SW480 (cell line): ENCODE data around the gene KCNQ1.

ENCODE experiments used
- DNase-seq: peaks from one replicate; pipeline ENCODE4 v3.0.0-alpha.2; 2016; ENCODE audit warnings: low spot score

KCNQ1 gene

DNA sequence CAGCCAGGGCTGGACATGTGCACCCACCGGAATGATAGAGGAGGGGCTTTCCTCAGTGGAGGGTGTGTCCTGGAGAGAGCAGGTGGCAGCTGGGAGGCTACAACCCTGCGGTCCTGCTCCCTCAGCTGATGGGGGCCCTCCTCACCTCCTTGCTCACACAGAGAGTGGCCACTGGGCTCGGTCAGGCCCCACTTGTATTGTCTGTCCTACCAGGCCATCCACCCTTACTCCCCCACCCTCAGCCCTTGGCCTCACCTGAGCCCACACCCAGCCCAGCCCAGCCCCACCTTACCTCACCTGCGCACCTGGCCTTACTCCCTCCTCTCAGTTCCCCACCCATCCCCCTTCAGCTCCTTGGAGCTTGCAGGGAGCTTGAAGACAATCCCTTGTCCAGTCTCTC is 3.6 kb upstream of the KCNQ1 start:
- DNase-seq: no peak

DNA sequence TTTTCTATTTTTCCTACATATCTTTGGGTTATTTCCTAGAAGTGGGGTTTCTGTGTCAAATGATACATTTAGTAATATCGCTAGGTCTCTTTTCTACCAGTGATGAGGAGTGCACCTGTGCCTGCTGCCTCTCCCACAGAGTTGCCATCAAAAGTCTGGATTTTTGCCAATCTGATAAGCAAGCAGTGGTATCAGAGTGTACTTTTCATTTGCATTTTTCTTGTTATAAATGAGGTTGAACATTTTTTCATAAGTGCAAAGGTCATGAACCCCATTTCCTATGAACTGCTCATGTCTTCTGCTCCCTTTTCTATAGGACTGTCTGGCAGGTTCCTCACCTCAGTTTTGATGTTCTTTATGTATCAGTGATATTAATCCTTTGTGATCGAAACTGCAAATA is 2.2 kb upstream of the KCNQ1 start:
- no peak for DNase-seq

DNA sequence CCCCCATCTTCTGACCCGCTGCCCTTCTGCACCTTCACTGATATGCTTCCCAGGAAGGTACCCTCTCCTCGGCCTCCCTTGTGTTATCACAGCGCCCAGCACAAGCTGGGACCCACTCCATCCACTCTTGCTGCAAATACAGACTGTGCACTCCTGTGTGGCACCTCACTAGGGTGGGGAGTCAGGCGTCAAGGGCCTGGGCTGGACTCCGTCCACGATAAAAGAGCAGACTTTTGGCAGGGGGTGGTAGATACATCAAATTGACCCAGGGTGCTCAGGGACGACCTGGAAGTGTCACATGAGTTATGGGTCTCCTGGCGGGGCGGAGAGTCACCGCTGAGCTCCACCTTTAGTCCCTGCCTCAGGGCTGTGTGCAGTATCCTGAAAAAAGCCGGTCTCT is 1.4 kb upstream of the KCNQ1 start:
- no peak for DNase-seq

DNA sequence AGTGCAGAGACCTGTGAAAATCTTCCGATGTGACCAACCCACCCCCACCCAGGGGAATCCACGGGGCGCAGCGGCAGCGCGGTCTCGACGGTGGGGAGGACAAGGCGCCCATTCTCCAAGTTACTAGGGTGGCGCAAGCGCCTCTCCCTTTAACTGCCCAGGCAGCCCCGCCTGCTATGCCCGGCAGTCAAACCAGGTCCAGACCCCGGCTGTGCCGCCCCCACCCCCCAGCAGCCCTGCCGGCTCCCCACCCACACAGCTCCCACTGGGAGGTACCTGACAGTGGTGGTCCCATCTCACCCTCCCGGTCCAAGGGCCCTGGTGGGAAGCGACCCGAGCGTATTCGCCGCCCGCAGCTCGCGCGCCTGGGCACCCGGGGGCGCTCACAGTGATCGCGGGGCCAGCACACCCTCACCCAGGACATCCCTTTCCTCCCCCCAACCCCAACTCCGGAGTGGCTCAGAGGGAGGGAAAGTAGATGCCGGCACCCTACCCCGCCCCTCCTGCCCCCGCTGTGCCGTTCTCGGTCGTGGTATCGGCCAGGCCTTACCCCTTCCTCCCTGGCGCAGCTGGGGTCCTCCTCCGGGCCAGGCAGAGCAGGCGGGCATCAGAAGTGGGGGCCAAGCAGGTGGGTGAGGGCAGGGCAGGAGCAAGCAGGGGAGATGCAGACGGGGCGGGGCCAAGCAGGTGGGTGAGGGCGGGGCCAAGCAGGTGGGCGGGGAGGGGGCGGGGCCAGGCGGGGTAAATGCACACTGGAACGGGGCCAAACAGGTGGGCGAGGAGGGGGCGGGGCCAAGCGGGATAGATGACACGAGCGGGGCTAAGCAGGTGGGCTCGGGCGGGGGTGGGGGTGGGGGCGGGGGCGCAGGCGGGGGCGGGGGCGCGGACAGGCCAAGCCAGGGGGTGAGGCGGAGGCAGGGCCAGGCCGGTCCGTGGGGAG is 657 bp upstream of the KCNQ1 start, which contains the start of gene TRPM5:
Gene TRPM5 (minus strand): TSS at position 634 of the 940 bp plus-strand sequence. CDS start 21,478 bp downstream, outside the sequence.
- no peak for DNase-seq

DNA sequence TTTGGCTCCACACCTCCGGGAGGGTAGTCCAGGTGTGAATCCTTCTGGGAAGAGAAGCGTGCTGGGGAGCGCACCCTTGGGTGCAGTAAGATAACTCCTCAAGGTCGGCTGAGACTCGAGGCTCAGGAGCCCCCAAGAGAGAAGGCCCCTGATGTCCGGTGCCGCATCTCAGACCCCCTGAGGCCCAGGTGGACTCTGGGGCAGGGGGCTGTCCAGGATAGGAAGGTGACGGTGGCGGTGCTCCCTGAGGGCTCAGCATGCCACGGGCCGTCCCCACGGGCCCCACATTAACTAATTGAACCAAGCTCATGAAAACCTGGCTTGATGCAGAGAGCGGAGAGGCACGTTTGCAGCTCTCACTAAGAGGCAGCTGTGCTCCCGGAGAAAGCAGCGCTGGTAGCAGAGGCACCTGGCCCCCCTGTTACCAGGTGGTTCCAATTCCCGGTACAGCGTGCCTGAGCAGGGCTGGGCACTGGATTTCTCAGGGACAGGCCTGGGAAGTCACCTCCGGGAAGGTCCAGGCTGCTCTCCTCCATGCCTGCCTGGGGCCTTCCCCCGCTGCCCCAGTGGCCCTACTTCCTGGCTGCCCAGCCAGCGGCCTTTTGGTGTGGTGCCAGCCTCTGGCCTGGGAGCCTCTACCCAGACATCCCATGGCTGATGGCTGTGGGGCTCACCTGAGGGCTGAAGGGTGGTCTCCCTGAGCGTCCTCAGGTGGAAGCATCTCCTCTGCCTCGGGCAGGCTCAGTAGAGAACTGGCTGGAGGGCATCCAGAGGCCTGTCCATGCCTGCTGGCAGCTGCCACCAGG is 1.1 kb downstream of the KCNQ1 start:
- DNase-seq: no peak

DNA sequence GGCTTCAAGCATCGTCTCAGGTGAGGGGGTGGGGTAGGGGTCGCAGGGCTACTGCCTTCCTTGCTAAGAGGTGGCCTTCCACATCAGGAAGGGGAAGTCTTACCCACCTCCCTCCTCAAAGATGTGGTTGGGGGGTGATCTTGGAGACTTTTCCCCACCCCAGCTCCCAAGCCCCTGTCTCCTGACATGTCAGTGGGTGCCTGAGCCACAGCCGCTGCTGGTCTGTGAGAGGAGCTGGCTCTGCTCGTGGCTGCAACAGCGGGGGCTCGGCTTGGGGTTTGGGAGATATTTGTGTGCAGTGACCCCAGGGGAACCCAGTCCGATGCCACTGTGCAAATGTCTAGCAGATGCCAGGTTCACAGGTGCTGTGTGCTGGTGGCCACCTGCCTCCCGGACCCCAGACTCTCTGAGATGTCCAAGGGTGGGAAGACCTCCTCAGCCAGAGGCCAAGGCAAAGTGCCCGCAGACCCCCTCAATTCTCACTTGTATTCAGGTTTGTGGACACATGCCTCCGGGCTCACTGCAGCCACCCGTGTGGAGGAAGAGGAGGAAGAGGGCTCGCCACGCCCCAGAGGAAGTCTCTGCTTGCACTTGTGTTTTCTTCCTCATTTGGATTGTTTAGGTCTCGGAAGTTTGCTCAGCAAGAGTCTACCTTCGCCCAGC is 1.9 kb downstream of the KCNQ1 start:
- no peak for DNase-seq

DNA sequence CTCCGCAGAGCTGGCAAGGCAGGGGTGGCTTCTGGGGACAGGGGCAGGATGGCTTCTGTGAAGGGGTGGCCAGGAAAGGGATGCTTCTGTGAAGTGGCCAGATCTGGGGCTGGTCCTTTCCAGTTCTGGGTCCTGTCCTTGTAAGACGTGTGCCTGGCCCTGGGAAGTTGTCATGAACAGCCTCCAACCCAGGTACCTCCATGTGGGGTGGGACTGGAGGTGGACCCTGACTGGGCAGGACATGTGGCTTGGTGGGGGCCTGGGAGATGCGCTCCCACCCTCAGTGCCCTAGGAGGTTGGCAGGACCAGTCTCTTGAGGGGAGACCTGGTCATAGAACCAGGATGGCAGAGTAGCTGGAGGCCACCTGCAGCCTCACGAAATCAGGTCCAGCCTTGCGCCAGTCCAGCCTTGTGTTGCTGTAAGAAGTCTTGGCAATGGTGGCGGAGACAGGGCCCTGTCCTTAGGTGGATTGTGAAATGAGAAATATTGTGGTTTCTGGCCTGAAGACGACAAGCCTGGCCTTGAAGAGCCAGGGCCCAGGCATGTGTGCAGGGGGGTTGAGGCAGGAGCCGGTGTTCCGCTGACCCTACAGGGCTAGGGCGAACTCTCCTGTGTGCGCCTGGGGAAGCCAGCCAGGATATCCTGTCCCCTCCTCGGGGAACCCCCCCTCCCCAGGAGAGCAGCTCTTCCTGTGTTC is 2.6 kb downstream of the KCNQ1 start:
- DNase-seq: no peak

DNA sequence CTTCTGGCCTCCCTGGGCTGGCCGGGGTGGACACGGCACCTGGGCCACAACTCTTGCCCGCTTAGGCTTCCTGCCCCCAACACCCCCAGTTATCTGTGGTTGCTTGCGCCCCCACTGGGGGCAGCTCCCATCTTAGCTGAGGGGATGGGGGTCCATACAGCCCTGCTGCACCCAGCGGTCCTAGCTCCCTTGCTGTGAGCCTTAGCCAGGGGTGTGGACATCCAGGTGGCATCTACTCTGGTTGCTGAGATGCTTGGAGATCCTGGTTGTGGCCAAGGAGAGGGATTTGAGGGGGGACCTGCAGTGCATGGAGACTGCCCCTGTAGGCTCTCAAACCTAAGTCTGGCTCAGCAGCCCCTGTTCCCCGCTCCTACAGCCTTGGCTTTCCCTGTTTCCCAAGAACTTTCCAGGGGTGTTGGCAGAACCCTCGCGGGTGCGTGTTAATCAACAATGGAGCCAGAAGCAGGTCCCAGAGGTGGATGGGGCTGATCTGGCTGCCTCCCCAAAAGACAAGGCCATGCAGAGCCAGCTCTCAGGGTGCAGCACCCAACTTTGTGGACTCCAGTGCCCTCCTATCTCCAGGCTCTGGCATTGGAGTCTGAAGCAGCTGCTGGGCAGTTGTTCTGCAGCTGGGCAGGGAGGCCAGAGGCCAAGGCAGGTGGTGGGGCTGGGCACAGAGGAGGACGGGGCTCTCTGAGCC is 3.3 kb downstream of the KCNQ1 start:
- no peak for DNase-seq

DNA sequence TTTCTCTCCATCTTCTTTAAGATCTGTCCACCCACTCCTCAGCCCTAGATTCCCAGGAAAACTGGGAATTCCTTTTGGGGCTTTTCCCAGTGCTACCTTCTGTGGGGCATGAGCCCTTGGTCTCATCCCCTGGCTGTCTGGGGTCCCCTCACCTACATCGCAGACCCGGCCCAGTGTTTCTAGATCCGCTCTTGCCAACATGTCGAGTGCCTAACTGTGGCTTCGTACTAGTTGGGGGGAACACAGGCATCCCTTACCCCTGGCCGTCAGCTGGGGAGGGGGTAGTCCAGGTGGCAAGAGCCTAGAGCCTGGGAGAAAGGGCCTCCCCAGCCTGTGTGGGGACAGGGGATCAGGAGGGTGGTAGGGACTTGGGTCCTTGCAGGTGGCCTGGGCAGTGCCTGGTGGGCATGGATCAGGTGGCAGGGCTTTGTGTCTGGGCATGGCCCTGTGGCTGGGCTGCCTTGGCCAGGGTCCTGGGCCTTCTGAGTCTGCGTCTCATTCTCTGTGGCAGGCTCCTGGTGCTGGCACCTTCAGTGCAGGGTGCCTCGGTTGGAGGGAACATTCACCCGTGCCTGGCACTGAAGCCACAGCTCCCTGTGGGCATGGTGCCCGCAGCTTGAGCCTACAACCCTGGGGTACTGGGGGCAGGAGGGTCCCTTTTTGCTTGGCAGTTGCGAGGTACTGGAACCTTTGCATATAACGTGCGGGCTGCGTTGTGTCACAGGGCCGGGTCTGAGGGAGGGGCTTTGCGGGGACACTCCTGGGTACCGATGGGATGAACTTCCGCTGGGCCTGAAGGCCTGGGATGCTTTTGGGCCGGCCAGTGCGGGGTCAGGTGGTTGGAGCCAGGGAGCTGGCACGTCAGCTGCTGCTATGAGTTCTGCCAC is 4.1 kb downstream of the KCNQ1 start:
- no peak for DNase-seq

DNA sequence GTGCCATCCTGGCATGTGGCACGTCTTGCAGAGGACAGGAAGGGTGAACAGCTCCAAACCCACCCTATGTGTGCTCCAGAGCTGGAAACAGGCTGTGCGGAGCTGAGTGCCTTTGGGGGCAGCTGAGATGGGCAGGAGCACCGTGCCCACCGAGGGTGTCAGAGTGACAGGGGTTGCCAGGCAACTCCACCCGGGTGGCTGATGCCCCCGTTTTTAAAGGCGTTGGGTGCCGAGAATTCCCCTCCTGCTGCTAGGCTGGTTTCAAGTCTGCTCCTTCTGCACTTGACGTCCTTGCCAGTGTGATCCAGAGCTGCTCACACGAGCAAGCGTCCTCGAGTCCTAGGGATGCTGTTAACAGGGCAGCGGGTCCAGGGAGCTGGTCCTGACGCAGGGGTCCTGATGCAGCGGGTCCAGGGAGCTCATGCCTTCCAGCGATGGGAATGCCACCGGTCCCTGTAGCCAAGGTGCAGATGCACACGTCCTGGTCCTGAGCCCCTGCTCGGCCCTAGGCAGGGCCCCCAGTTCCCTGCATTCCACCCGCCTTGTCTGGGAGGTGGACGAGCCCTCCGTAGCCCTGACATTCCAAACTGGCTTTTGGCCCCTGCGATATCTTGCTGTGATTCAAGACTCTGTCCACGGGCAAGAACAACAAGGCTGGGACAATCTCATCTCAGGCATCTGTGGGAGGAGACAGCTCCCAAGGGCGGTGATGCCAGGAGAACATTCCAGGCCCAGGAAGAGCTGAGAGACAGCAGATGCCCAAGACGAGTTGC is 4.9 kb downstream of the KCNQ1 start:
- no peak for DNase-seq

DNA sequence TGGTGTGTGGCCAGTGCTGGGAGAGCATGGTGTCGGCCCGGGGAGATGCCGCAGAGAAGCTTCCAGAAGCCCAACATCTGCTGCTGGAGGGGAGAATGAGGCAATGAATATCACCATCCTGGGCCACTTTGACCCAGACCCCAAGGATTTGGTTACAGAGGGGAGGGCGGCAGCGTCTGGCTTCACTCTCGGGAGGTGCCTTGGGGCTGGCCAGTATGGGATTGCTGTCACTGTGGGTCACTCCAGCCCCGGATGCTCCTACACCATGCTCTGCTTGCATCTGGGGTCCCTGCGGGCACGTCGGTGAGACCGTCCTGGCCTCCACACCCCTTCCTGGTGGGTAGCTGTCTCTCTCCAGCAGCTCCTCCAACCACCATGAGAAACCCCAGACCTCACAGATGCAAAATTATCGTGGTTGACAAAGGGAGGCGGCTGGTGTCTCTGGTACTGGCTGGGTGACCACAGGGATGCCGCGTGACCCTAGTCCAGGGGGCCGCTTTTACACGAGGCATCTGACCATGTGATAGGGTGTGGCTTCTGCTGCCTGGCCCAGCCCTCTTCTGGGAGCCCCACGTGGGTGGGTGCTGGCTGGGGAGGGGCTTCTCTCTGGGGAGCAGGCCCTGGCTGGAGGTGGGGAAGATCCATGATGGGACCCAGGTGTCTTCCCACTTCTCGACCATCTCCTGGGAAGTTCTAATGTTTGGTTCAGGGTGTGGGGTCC is 5.7 kb downstream of the KCNQ1 start:
- no peak for DNase-seq

DNA sequence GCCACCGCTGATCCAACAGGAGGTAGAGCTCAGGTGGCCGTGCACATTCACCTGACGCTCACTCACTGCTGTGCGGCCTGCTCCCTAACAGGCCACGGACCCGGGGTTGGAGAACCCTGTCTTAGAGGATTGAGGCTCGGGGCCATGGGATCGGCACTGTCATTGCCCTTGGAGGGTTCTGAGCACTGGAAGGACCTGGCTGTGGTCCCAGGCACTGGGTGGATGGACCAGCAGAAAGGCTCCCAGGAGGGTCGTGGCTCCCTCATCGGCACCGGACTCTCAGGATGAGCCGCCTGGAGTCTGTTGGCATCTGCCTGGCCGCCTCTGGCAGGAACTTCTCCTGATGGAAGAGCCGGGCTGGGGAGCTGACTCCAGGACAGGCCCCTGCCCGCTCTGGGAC is 6.5 kb downstream of the KCNQ1 start:
- DNase-seq: no peak

DNA sequence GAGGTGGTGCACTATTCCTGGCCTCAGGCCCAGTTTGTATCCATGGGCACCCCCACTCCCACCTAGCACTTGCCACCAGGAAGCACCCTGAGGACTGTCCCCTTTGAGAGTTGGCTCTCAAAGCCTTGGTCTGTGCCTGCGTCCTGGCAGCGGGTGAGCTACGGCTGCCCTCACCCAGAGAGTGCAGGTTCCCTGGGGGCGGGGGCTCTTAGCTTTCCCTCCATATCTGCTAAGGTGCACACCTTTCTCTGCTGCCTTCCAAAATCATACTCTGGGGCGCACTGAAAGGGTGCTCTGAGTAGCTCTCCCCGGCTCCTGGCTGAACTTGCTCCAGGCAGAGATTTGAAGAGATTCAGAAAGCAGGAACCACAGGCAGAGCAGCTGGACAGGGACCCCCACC is 7.1 kb downstream of the KCNQ1 start:
- DNase-seq: no peak

DNA sequence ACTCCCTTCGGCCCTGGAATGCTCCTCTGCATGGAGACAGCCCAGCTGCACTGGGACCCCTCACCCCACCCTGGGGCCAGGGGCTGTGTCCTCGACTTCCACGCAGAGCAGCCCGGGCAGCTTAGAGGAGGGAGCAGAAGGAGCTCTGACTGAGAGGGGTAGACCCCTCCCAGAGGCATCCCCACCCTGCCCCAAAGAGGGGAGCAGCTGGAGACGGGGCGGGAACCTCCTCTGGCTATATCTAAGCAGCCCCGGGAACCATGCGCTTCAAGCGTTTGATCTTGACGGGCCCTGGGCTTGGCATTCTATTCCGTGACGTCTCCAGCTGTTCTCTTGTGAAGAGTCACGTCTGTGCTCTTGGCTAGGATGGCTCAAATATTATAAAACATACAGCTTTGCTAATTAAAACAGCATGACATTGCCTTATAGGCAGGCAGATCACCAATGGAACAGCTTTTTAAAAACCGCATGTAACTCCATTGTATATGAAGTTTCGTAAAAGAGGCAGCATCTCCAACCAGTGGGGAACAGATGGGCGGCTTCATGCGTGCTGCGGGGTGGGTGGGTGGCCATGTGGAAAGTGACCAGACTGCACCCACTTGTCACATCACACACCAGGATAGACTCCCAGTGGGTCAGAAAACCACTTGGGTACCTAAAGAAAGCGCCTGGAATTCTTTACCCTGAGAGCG is 7.7 kb downstream of the KCNQ1 start:
- DNase-seq: no peak

DNA sequence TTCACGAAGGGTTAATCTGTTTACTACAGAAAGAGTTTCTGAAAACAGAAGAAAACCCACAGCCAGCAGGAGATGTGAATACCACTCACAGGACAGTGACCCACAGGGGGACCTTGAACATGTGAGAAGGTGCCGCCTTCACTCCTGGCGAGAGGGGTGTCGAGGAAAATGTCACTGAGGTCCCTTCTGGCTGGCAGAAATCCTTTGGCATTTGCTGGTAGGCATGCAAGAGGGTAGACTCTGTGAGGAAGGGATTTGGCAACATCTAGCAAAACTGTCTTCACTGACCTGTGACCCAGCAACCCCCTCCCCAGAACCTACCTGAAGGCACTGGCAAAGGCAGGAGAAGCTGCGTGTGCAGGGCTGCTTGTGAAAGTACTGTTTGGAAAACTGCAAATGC is 8.6 kb downstream of the KCNQ1 start:
- DNase-seq: no peak

DNA sequence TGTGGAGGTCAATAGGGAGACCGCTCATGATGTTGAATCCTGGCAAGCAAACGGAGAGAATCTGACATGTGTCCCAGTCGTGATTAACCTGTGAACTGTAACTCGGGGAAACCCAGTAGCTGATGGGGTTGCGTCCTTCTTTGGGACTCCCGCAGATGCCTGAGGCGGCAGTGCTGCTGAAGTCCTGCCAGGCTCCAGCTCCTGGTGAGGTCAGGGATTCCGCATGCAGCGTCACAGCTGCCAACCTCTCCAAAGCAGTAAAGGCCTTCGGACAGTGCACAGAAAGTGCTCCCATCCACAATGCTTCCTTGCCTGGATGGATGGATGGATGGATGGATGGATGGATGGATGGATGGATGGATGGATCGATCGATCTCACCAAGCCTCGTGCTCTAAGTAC is 13.5 kb downstream of the KCNQ1 start:
- no peak for DNase-seq

DNA sequence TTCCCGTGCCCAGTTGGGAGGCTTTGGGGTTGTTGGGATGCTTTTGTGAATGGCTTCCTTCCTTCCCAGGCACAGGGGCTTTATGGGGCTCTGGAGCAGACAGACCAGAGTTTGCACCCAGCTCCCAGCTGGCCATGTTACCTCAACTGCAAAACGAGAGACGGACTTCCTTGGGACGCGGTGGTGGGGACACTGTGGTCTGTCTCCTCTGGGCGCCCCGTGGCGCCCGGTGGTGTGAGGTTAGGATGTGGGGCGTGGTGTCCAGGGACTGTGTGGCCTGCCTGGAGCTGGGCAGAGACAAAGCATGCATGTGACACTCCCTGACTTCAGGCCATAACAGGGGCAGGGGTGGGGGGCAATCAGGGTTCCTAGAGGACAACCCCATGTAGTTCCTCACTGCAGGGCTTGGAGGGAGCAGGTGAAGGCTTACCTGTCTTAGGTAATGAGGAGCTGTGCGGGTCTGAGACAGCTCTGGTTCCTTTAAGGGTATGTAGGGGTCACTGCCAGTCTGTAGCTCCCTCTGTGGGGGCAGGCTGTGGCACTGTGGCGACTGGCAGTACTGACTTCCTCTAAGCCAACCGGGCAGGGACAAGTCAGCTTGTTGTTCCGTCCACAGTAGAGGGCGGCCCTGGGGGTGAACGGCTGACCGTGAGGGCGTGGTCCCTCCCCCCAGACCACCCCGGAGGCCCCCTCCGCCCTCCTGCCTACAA is 14.4 kb downstream of the KCNQ1 start:
- no peak for DNase-seq
